Stomach (tissue), 4 donors: ENCODE results near the gene ZNF821.

Experiments used
- POLR2A ChIP-seq, 4 donors: fragments of 450-650 bp; IDR thresholded peaks; one replicate each; pipeline ENCODE4 v1.6.1; 2016; ENCODE audit warnings: antibody characterized with exemption in 4 of 4, control low read depth in 2 of 4, mild to moderate bottlenecking in 1 of 4, moderate library complexity in 1 of 4
- TF ChIP-seq, protein P1 (sequence below), 7 experiments: fragments of 450-650 bp in 4 of 7; fragments of 200-600 bp in 3 of 7; sonication (generic) in 3 of 7; IDR thresholded peaks; one replicate each; pipeline ENCODE4 v1.5.1; 2016 to 2019; ENCODE audit warnings: antibody characterized with exemption in 7 of 7, control low read depth in 2 of 7, mild to moderate bottlenecking in 1 of 7

DNA sequence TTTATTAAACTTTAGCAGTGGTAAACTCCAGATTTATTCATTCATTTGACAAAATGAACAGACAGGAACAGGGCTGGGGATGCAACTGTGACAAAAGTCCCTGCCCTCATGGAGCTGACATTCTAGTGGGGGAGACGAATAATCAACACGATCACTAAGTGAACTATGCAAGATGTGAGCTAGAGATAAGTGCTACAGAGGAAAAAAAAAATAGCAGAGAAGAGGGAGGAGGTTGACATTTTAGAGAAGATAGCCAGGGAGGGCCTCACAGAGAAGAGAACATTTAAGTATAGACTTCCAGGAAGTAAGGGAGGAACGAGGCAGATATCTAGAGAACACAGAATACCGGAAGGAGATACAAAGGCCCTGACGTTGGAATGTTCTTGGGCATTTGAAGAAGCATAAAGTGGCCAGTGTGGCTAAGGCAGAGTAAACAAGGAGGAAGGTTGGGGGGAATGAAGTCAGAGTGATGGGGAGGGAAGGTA lies 57.4 kb downstream of the ZNF821 start:
- TF ChIP-seq POLR2A (IDR thresholded peaks at IDR 0.05) = no peak
- TF ChIP-seq, protein P1, sequence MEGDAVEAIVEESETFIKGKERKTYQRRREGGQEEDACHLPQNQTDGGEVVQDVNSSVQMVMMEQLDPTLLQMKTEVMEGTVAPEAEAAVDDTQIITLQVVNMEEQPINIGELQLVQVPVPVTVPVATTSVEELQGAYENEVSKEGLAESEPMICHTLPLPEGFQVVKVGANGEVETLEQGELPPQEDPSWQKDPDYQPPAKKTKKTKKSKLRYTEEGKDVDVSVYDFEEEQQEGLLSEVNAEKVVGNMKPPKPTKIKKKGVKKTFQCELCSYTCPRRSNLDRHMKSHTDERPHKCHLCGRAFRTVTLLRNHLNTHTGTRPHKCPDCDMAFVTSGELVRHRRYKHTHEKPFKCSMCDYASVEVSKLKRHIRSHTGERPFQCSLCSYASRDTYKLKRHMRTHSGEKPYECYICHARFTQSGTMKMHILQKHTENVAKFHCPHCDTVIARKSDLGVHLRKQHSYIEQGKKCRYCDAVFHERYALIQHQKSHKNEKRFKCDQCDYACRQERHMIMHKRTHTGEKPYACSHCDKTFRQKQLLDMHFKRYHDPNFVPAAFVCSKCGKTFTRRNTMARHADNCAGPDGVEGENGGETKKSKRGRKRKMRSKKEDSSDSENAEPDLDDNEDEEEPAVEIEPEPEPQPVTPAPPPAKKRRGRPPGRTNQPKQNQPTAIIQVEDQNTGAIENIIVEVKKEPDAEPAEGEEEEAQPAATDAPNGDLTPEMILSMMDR (IDR thresholded peaks at IDR 0.05) = no peak
